ENCODE measurements around the gene PCNA.

DNA sequence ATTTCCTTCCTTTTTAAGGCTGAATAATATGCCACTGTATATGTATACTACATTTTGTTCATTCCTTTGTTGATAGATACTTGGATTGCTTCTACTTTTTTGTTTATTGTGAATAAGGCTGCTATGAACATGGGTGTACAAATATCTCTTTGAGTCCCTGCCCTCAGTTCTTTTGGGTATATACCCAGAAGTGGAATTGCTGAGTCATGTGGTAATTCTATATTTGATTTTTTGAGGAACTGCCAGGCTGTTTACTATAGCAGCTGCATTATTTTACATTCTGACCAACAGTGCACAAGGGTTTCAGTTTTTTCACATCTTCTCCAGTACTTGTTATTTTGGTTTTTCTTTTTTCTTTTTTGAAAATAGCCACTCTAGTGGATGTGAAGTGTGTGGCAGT lies 41.1 kb upstream of the PCNA start:
- TF ChIP-seq, protein P1, sequence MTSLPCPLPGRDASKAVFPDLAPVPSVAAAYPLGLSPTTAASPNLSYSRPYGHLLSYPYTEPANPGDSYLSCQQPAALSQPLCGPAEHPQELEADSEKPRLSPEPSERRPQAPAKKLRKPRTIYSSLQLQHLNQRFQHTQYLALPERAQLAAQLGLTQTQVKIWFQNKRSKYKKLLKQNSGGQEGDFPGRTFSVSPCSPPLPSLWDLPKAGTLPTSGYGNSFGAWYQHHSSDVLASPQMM (CRISPR knock-in tag; IDR thresholded peaks at IDR 0.05), result no peak
- TF ChIP-seq NR3C1 (CRISPR knock-in tag; IDR thresholded peaks at IDR 0.05) (no peak), MYNN (IDR thresholded peaks at IDR 0.05) (no peak), MYNN (CRISPR knock-in tag; IDR thresholded peaks at IDR 0.05) (no peak), HCFC1 (IDR thresholded peaks at IDR 0.05; ENCODE audit: low read depth, low read length) (no peak)

Data from K562 (cell line).